ENCODE data around the gene SURF1.

SURF1 gene

GRCh38 chr9:133315997-133316396 lies 40.3 kb downstream of the SURF1 start:
- no peak for DNase-seq

DNA sequence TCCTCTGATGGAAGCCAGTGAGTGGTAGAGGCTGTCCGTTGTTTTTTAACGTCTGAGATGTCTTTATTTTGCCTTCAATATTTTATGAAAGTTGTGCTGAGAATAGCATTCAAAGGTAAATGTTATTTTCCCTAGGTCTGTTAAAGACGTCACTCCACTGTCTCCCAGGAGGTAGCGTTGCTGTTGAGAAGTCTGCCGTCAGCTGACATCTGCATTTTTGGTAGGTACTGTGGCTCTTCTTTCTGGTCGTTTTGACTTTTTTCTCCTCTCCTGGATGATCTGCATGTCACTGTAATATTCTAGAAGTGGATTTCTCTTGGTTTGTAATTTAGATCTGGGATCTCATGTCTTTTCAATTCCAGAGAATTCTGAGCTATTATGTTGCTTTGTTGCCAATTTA lies 46.7 kb downstream of the SURF1 start:
- DNase-seq: no peak

GRCh38 chr9:133307301-133307700 lies 49.0 kb downstream of the SURF1 start:
- DNase-seq: no peak

DNA sequence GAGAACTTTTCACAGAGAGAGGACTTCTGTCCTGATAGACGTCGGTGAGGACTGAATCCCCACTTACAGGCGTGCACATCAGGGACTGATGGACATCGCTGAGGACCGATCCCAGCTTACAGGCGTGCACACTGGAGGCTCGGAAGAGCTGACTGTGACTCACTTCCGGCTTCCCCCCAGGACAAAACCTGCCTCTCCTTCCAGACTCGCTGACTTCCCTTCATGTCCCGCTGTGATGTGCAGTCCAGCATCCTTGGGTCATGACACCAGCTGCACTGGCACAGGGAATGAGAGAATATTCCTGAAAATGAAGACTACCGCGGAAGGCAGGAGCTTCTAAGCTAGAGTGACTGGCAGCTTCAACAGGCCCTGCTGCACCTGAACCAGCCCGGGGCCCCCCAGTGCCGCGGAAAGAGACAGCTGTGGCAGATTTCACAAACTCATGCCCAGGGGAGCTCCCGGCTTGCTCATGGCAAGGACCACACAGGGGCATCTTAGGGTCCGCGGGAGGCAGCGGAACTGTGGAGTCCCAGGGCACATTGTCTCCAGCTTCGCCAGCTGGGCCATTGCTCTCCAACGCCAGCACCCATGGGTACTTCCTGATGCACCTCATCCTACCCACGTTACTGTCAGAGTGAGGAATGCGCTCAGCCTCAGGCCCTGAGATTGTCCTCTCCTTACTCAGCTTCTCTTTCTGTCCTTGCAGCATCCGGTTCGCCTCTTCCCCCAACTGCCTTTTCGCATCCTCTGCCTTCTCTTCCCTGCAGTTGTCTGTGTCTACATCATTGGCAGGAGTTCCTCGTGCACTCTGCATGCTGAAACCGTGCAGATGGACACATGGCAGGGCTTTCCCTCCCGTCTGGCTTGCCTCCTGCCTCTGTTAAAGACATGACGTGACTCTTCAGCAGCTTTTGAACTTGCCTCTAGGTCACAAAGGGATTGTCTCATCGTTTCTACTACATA lies 49.8 kb downstream of the SURF1 start:
- no peak for DNase-seq

- DNase-seq: no peak
Observed at GRCh38 chr9:133305731-133306130, 50.6 kb downstream of the SURF1 start.

DNA sequence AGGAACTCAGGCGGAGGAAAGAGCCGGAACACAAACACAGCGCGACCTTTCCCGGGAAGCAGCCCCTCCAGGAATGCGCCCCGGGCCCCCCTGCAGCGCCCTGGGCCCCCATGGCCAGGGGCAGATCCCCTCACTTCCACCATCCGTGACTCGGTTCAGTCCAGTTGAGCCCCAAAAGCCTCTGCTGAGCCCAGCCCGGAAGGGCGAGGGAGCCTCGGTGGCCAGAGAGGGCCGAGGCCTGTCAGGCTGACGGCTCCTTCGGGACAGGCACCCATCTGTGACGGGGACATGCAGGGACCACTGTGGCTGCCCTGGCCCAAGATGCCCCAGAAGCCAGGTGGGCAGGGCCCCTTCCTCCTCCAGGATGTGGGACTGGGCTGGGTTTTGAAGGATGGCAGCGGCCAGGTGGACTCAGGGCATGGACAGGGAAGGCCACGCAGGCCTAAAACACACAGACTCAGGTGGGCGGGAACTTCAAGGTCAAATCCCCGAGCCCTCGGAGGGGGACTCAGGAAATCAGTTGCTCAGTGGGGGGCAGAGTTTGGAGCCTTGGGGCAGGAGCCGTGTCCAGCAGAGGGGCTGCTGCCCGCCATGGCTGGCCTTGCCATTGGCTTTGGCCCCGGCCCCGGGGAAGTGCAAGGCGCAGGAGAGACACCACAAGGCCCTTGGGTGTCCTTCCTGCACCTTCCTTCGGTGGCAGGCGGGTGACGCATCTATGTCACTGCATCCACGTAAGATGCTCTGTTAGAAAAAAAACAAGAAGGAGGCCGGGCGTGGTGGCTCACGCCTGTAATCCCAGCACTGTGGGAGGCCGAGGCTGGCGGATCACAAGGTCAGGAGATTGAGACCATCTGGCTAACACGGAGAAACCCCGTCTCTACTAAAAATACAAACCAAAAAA lies 51.6 kb downstream of the SURF1 start:
- no peak for DNase-seq

DNA sequence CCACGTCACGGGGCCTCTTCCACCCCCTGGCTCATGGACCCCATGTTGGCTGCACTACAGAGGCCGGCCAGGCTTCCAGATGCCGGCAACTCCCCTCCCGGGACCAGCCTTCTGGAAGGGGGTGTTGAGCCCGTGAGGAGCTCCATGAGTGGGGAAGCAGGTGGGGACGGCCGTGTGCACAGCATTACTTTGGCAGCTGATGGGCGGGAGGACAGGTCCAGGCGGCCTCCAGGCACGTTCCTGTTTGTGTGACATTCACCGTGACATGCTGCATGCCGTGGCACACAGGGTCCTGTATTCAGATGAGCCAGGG lies 52.2 kb downstream of the SURF1 start:
- DNase-seq: no peak

- no peak for DNase-seq
Observed at GRCh38 chr9:133303266-133304157, 52.8 kb downstream of the SURF1 start.
